Measurements from ENCODE around the gene PSMB10.

PSMB10 gene

DNA sequence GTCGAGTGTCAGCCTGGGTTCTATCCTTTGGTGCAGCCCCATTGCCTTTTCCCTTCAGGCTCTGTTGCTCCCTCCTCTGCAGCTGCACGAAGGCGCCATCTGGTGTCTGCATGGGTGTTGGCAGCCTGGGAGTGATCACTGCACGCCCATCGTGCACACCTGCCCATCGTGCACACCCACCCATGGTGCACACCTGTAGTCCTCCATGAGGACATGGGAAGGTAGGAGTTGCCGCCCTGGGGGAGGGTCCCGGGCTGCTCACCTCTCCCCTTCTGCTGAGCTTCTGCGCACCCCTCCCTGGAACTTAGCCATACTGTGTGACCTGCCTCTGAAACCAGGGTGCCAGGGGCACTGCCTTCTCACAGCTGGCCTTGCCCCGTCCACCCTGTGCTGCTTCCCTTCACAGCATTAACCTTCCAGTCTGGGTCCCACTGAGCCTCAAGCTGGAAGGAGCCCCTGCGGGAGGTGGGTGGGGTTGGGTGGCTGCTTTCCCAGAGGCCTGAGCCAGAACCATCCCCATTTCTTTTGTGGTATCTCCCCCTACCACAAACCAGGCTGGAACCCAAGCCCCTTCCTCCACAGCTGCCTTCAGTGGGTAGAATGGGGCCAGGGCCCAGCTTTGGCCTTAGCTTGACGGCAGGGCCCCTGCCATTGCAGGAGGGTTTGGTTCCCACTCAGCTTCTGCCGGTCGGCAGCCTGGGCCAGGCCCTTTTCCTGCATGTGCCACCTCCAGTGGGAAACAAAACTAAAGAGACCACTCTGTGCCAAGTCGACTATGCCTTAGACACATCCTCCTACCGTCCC, 7.9 kb downstream of the PSMB10 start:
- Histone ChIP-seq H3K36me3 (ENCODE audit: insufficient read depth, low read length) (no peaks in the 10 kb centered on the region), H3K9ac (ENCODE audit: low read depth, low read length) (no peak overlapping the region), H3K4me1 (ENCODE audit: insufficient read depth, low read length) (no peaks in the 10 kb centered on the region), H3K9me3 (ENCODE audit: control insufficient read depth, insufficient read depth, low read length) (no peaks in the 10 kb centered on the region)

DNA sequence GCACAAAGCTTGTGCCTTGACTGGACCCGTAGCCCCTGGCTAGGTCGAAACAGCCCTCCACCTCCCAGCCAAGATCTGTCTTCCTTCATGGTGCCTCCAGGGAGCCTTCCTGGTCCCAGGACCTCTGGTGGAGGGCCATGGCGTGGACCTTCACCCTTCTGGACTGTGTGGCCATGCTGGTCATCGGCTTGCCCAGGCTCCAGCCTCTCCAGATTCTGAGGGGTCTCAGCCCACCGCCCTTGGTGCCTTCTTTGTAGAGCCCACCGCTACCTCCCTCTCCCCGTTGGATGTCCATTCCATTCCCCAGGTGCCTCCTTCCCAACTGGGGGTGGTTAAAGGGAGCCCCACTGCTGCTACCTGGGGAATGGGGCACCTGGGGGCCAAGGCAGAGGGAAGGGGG, 8.5 kb downstream of the PSMB10 start:
- H3K4me1 ChIP-seq (ENCODE audit: insufficient read depth, low read length) = no peaks in the 10 kb centered on the region
- H3K9ac ChIP-seq (ENCODE audit: low read depth, low read length) = no peak overlapping the region
- no peaks in the 10 kb centered on the region for H3K9me3 ChIP-seq (ENCODE audit: control insufficient read depth, insufficient read depth, low read length)
- no peaks in the 10 kb centered on the region for H3K36me3 ChIP-seq (ENCODE audit: insufficient read depth, low read length)

DNA sequence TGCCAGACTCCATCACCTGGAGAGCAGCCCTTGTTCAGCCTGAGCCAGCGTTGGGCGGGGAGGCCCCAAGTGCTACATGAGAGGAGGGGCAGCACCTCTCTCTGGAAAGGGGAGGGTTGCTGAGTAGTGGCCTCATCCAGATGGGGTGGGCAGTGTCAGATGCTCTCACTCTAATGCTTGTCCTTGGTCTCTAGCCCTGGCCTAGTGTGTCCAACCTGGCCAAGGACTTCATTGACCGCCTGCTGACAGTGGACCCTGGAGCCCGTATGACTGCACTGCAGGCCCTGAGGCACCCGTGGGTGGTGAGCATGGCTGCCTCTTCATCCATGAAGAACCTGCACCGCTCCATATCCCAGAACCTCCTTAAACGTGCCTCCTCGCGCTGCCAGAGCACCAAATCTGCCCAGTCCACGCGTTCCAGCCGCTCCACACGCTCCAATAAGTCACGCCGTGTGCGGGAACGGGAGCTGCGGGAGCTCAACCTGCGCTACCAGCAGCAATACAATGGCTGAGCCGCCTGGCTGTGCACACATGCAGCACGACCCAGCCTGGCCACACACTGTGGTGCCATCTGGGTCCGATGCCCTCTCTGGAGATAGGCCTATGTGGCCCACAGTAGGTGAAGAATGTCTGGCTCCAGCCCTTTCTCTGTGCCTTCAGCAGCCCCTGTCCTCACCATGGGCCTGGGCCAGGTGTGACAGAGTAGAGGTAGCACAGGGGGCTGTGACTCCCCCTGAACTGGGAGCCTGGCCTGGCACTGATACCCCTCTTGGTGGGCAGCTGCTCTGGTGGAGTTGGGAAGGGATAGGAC, 9.3 kb downstream of the PSMB10 start:
- no peaks in the 10 kb centered on the region for H3K4me1 ChIP-seq (ENCODE audit: insufficient read depth, low read length)
- no peaks in the 10 kb centered on the region for H3K9me3 ChIP-seq (ENCODE audit: control insufficient read depth, insufficient read depth, low read length)
- peaks cover under 1% of the 10 kb centered on the region; the same call in 1 of the 2 replicates for H3K36me3 ChIP-seq (ENCODE audit: insufficient read depth, low read length)
- H3K9ac ChIP-seq (ENCODE audit: low read depth, low read length) = no peak overlapping the region

DNA sequence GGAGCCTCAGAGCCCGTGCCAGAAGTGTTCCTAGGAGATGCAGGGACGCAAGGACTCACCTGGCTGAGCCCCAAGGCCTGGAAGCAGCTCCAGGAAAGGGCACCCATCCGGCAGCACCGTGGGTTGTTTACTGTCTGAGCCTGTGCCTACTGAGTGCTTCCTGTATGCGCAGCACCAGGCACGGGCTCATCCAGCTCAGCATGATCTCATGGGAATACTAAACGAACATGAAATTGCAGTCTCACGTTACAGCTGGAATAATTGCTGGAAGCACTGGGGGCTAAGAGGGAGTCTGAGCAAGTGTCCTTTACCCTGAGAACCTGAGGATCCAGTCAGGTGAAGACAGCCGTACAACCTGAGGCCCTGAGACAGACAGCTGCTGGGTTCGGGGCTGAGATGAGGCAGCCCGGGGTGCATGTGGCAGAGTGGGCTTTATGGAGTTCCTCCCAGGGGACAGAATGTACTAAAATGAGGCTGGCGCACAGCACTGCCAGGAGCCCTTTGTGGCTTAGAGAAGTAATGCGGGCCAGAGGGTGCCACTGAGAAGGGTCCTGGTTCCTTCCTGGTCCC, 10.4 kb downstream of the PSMB10 start:
- Histone ChIP-seq H3K9ac (ENCODE audit: low read depth, low read length) (no peak overlapping the region), H3K4me1 (ENCODE audit: insufficient read depth, low read length) (no peaks in the 10 kb centered on the region), H3K36me3 (ENCODE audit: insufficient read depth, low read length) (peaks cover 7% of the 10 kb centered on the region)

DNA sequence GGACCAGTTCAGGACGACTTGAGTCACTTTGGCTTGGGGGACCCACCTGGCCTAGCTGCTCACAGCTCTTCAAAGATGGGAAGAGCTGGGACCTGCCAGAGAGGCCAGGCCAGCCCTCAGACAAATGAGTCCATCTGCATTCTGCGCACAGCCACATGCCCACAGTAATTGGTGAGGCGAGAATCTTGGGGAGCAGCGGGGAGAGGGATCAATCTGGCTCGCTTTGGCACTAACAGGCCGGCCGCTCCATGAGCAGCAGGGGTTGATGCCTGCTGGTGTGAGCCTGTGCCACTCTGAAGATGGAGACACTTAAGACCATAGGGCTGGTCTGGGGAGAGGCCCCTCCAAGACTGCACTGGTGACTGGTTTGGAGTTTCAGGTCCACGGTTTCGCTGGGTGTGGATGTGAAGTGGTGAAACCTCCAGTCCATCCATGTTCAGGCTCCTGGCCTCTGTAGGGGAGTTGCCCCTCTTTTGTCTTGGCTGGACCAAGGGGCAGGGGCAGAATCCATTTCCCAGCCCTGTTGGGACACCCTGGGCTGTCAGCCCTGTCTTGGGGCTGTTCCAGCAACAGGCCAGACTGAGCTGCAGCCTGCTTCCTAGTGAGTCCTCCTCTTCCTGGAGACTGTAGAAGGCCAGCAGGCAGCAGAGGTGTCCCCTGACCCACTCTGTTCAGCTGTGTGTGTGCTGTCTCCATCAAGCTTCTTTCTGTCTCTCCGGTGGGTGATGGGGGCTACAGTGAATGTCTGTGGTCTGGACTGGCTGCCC, 12.3 kb downstream of the PSMB10 start:
- Histone ChIP-seq H3K36me3 (ENCODE audit: insufficient read depth, low read length) (peaks cover 7% of the 10 kb centered on the region), H3K4me1 (ENCODE audit: insufficient read depth, low read length) (no peaks in the 10 kb centered on the region), H3K9ac (ENCODE audit: low read depth, low read length) (no peak overlapping the region)

More for the DNA sequence above, 10.4 kb downstream of the PSMB10 start:
- no peaks in the 10 kb centered on the region for H3K9me3 ChIP-seq (ENCODE audit: control insufficient read depth, insufficient read depth, low read length)

DNA sequence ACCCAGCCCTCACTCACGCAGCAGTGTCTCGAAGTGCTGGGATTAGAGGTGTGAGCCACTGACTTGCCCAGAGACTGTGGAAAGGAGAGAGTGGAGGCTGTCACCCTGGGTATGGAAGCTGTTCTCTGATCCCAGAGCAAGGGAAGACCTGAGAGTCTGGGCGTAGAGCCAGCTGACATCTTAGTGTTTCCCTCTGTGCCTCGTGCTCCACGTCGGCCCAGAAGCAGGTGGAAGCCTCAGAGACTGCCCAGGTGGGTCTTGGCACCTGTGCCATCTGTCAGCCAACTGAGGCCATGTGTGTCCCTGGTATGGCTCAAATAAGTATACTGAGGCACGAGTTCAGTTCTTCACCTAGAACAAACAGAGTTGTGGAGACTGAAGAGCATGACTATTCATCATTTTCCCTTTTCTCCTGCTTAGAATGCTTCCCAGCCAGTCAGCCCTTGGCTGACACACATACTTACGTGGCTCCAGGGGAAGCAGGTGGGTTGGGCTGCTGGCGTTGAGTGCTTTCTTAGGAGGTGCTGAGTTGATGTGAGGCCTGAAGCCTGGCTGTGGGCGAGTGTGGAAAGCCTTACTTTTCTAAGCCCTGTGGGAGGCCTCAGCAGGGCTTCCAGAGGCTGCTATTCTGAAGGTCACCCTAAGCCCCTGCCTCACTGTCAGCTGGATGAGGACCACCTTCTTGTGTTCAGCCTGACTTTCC, 13.1 kb downstream of the PSMB10 start:
- Histone ChIP-seq H3K9ac (ENCODE audit: low read depth, low read length) (no peak overlapping the region), H3K36me3 (ENCODE audit: insufficient read depth, low read length) (peaks cover 7% of the 10 kb centered on the region), H3K4me1 (ENCODE audit: insufficient read depth, low read length) (no peaks in the 10 kb centered on the region), H3K9me3 (ENCODE audit: control insufficient read depth, insufficient read depth, low read length) (no peaks in the 10 kb centered on the region)

More for the DNA sequence above, 12.3 kb downstream of the PSMB10 start:
- H3K9me3 ChIP-seq (ENCODE audit: control insufficient read depth, insufficient read depth, low read length) = no peaks in the 10 kb centered on the region

DNA sequence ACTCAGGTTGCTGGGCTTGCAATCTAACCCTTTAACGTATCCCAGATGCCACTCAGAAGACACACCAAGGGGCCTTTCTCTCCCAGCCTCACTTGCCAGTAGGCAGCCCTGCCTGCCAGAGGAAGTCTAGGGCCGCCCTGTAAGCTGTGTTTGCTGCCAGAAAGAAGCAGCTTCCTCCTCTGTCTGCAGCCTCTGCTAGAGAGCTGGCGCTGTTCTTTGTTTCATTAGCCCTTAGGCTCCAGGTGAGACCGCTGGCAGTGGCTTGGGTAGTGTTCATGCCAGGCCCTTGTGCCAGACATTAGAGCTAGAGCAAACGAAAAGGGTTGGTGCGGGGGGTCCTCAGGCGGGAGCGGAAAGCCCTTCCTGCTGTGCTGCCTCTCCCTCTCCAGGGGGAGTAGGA, 13.9 kb downstream of the PSMB10 start:
- Histone ChIP-seq H3K9ac (ENCODE audit: low read depth, low read length) (no peak overlapping the region), H3K9me3 (ENCODE audit: control insufficient read depth, insufficient read depth, low read length) (no peaks in the 10 kb centered on the region), H3K4me1 (ENCODE audit: insufficient read depth, low read length) (peaks cover under 1% of the 10 kb centered on the region; the same call in 1 of the 2 replicates), H3K36me3 (ENCODE audit: insufficient read depth, low read length) (peaks cover 7% of the 10 kb centered on the region)

DNA sequence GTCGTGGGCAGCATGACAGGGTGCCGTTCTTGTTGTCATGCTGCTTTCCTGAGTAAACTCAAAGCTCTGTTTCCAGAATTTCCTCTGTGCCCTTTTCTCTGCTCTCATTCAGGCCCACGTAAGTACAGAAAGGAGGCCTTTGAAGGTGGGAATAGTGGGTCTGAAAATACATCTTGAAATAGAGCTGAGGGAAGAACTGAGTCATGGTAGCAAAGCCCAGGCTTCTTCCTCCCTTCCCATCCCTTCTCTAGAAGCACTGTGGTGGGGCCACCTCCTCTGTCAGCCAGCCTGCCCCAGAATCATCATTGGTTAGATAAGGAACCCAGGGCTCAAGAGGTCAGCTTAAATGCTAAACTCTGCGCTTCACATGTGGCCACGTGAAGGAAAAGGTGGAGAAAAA, 14.4 kb downstream of the PSMB10 start:
- Histone ChIP-seq H3K9me3 (ENCODE audit: control insufficient read depth, insufficient read depth, low read length) (no peaks in the 10 kb centered on the region), H3K9ac (ENCODE audit: low read depth, low read length) (no peak overlapping the region), H3K36me3 (ENCODE audit: insufficient read depth, low read length) (peaks cover 7% of the 10 kb centered on the region), H3K4me1 (ENCODE audit: insufficient read depth, low read length) (peaks cover 6% of the 10 kb centered on the region; the same call in 1 of the 2 replicates)

DNA sequence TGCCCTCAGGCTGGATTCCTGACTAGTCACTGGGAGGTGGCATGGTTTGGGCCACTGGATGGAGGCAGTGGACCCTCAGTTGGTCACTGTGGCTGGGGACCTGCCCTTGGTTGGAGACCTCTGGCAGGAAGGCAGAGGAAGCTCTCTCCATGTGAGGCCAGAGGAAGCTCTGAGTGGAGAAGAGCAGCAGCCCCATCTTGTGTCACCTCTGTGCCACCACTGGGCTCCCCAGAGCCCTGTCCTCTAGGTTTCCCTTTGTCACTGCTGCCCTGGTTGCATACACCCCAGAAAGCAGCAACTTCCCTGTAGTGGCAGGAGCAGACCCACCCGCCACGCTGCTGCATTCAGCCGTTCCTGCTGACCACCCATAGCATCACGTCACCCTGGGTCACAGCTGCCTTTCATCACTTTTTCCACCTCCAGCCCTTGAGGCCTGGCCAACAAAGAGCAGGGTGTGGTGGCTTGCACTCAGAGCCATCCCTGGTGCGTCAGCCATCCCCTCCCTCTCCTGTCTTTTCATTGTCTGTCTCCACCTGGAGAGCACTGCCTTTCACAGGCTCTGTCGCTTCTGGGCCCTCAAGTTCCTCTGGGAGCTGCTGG, 16.9 kb downstream of the PSMB10 start:
- Histone ChIP-seq H3K9me3 (ENCODE audit: control insufficient read depth, insufficient read depth, low read length) (no peaks in the 10 kb centered on the region), H3K4me1 (ENCODE audit: insufficient read depth, low read length) (peaks cover 16% of the 10 kb centered on the region), H3K9ac (ENCODE audit: low read depth, low read length) (no peak overlapping the region), H3K36me3 (ENCODE audit: insufficient read depth, low read length) (peaks cover 7% of the 10 kb centered on the region)

DNA sequence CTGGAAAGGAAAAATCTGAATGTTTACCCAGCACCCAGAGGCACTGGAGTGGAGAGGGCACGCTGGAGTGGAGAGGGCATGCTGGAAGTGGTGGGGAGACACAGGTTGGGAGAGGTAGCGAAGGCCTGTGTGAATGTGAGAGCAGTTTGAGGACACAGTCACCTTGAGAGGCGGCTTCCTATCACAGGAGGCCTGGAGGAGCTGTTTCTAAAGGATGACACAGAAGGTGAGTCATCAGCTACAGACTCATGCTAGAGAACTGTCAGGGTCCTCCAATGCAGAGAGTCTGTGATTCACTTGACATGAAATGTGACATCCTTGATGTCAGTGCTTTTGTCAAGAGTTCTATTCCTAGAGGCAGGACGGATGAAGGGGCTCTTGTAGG, 18.8 kb downstream of the PSMB10 start:
- H3K9ac ChIP-seq (ENCODE audit: low read depth, low read length) = no peak overlapping the region
- peaks cover 17% of the 10 kb centered on the region for H3K4me1 ChIP-seq (ENCODE audit: insufficient read depth, low read length)
- peaks cover 7% of the 10 kb centered on the region for H3K36me3 ChIP-seq (ENCODE audit: insufficient read depth, low read length)
- no peaks in the 10 kb centered on the region for H3K9me3 ChIP-seq (ENCODE audit: control insufficient read depth, insufficient read depth, low read length)

DNA sequence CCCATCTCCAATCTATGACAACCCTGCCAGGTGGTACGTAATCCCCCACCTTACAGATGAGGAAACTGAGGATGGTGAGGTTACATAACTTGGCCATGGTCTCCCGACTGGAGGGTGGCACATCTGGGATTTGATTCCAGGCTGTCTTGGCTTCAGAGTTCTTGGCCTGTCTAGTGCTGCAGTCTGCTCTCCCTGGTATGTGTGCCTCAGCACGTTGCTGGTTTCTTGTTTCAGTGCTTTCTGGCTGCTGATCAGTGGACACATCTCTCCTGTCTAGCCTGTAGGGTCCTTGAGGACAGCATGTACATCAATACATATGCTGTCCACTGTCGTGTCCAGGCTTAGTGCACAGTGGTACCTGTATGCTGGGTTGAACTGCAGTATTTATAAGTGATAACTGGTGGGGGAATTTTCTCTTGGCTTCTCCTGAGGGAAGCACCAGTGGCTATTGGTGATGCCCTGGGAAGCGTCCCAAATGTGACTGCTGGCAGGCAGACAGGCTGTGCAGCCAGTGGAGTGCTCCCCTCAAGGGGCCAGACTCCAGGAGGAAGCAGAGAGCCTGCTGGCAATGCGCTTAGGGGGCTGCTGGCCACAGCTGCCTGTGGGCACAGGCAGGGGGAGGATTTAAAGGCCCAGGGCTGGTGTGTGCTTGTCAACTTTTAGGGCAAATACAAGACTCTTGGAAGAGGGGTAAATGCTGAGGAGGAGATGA, 19.4 kb downstream of the PSMB10 start:
- H3K36me3 ChIP-seq (ENCODE audit: insufficient read depth, low read length) = peaks cover 5% of the 10 kb centered on the region
- no peak overlapping the region for H3K9ac ChIP-seq (ENCODE audit: low read depth, low read length)
- no peaks in the 10 kb centered on the region for H3K9me3 ChIP-seq (ENCODE audit: control insufficient read depth, insufficient read depth, low read length)
- peaks cover 17% of the 10 kb centered on the region for H3K4me1 ChIP-seq (ENCODE audit: insufficient read depth, low read length)

DNA sequence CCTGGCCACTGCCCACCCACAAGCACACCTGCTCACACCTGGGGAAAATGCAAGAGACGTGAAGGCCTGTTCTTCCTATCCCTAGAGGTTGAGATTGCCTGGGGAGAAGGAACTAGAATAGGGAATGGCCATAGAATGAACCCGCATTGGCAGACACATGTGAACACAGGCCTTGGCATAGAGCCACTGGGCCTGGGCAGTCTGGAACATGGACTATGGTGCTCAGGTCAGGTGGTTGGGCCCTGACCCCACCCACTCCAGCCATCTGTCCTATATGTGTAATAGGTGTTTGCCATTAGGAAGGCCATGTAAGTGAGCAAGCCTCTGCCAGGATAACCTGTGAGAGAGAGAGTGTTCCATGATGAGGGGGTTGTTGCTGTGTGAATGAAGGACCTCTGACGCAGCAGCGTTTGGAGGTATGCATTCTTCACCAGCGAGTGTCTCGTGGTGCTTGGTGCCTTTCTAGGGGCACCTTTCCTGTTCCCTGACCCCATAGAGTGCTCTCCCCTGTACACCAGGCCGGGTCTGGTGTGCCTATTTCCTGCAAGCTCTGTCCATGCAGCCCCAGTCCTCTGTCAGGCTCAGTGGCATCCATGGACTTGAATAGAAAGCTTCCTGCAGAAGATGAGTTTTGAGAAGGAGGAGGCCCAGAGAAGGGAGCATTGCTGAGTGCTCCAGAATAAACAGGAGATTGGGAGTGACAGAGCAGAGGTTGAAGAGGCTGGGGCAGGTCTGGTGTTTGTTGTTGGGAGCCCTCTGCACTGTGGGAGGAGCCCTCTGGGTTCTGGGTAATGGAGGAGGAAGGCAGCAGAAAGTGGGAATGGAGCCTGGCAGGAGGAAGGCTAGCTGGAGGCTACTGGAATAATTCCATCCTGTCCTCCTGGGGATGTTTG, 20.6 kb downstream of the PSMB10 start:
- Histone ChIP-seq H3K9me3 (ENCODE audit: control insufficient read depth, insufficient read depth, low read length) (no peaks in the 10 kb centered on the region), H3K4me1 (ENCODE audit: insufficient read depth, low read length) (peaks cover 17% of the 10 kb centered on the region), H3K36me3 (ENCODE audit: insufficient read depth, low read length) (no peaks in the 10 kb centered on the region; the same call in 1 of the 2 replicates), H3K9ac (ENCODE audit: low read depth, low read length) (no peak overlapping the region)
